ENCODE results near the gene PPIL3.

GRCh38 chr2:200828104-200828503 is 60.8 kb downstream of the PPIL3 start:
- TF ChIP-seq CTCF (IDR thresholded peaks at IDR 0.05) (no peak), POLR2AphosphoS5 (IDR thresholded peaks at IDR 0.05) (no peak)

Data from esophagus muscularis mucosa (tissue), 3 donors.